OCI-LY1 (cell line): Measurements from ENCODE around the gene SNRPD3.

Source experiments
- H2AFZ ChIP-seq: fragments of 200-600 bp; sonication (generic), shearing (Covaris generic); 2 replicates; pipeline ENCODE4 v1.6.0; 2014; ENCODE audit warnings: antibody characterized with exemption, mild to moderate bottlenecking, low read length
- H3F3A ChIP-seq: fragments of 200-600 bp; sonication (generic), shearing (Covaris generic); 2 replicates; pipeline ENCODE4 v1.6.0; 2014; ENCODE audit warnings: mild to moderate bottlenecking, antibody characterized with exemption, low read length, moderate library complexity; ENCODE audit not compliant: insufficient read depth
- H3K27ac ChIP-seq: fragments of 200-600 bp; sonication (generic); 2 replicates; pipeline ENCODE4 v1.5.1; 2014; ENCODE audit warnings: low read length, mixed run types, mild to moderate bottlenecking, low read depth; ENCODE audit not compliant: poor library complexity, severe bottlenecking
- H3K27me3 ChIP-seq: fragments of 200-600 bp; sonication (generic); 2 replicates; pipeline ENCODE4 v1.6.0; 2014; ENCODE audit warnings: antibody characterized with exemption, mild to moderate bottlenecking, low read length, moderate library complexity; ENCODE audit not compliant: insufficient read depth
- H3K36me3 ChIP-seq: fragments of 200-600 bp; sonication (generic); 2 replicates; pipeline ENCODE4 v1.6.1; 2014; ENCODE audit warnings: mild to moderate bottlenecking, antibody characterized with exemption, low read length, moderate library complexity, mixed read lengths; ENCODE audit not compliant: insufficient read depth
- H3K4me1 ChIP-seq: fragments of 200-600 bp; sonication (generic); 2 replicates; pipeline ENCODE4 v1.5.1; 2014; ENCODE audit warnings: mild to moderate bottlenecking, low read length, moderate library complexity; ENCODE audit not compliant: insufficient read depth, severe bottlenecking
- H3K4me2 ChIP-seq: fragments of 200-600 bp; sonication (generic), shearing (Covaris generic); 2 replicates; pipeline ENCODE4 v1.6.1; 2014; ENCODE audit warnings: low read length
- H3K4me3 ChIP-seq: fragments of 200-600 bp; sonication (generic); 2 replicates; pipeline ENCODE4 v1.5.1; 2014; ENCODE audit warnings: low read length, low read depth, mild to moderate bottlenecking, mixed read lengths; ENCODE audit not compliant: poor library complexity, severe bottlenecking
- H3K79me2 ChIP-seq: fragments of 200-600 bp; shearing (Covaris generic); 2 replicates; pipeline ENCODE4 v1.6.1; 2016; ENCODE audit warnings: mixed run types, low read length, mixed read lengths; ENCODE audit not compliant: insufficient read depth
- H3K9ac ChIP-seq: fragments of 200-600 bp; sonication (generic), shearing (Covaris generic); 2 replicates; pipeline ENCODE4 v1.6.1; 2014; ENCODE audit warnings: mild to moderate bottlenecking, low read length, mixed read lengths
- H3K9me2 ChIP-seq: fragments of 200-600 bp; sonication (generic), shearing (Covaris generic); 2 replicates; pipeline ENCODE4 v1.6.1; 2014; ENCODE audit warnings: low read depth, mild to moderate bottlenecking, low read length, mixed read lengths
- H3K9me3 ChIP-seq: fragments of 200-600 bp; shearing (Covaris generic); 2 replicates; pipeline ENCODE4 v1.6.1; 2014; ENCODE audit warnings: low read length, mixed read lengths
- H4K20me1 ChIP-seq: fragments of 200-600 bp; sonication (generic), shearing (Covaris generic); 2 replicates; pipeline ENCODE4 v1.6.0; 2016; ENCODE audit warnings: mild to moderate bottlenecking, low read length; ENCODE audit not compliant: insufficient read depth
- EZH2 ChIP-seq: fragments of 200-600 bp; sonication (generic), shearing (Covaris generic); IDR thresholded peaks from 2 replicates; pipeline ENCODE4 v1.8.0; 2017; ENCODE audit warnings: borderline replicate concordance, mixed run types, mild to moderate bottlenecking, antibody characterized with exemption, low read length, moderate library complexity, mixed read lengths
- TF ChIP-seq, protein P1 (sequence below): fragments of 200-600 bp; sonication (generic), shearing (Covaris generic); IDR thresholded peaks from 2 replicates; pipeline ENCODE4 v1.5.1; 2017; ENCODE audit warnings: mild to moderate bottlenecking, antibody characterized with exemption, low read length, moderate library complexity, mixed read lengths

The SNRPD3 gene

DNA sequence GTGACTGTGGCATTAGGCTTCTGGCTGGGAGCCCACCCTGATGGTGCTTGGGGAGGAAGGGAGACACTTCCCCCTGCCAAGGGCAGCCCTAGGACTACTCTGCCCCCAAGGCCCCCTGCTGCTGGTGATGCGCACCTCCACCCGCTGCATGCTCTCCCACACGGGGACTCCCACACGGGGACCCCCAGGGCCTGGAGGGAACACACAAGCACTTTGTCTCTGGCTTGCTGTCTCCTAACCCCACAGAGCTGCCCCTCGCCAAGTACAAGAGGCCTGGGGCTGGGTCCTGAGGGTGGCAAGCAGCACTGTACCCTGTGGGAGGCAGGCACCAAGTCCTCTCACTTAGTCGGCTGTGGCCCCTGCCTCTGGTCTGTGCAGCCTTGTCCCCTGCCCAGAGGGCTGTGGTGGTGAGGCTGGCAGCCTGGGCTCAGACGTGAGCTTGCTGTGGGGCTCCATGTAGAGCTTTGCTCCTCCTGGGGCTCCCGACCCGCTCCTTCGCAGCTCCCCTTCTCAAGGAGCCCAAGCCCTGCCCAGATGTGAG is 29.1 kb downstream of the SNRPD3 start:
- Histone ChIP-seq H3K27me3 (peaks cover 12% of the 10 kb centered on the region; the same call in 1 of the 2 replicates), H3K9me3 (no peaks in the 10 kb centered on the region), H3F3A (no peaks in the 10 kb centered on the region), H4K20me1 (no peaks in the 10 kb centered on the region), H3K9ac (no peak overlapping the region), H3K27ac (no peak overlapping the region), H3K4me3 (no peak overlapping the region), H3K79me2 (no peaks in the 10 kb centered on the region), H3K36me3 (no peaks in the 10 kb centered on the region), H3K4me2 (no peak overlapping the region), H3K4me1 (no peaks in the 10 kb centered on the region), H3K9me2 (no peaks in the 10 kb centered on the region), H2AFZ (no peak overlapping the region)
- TF ChIP-seq, protein P1, sequence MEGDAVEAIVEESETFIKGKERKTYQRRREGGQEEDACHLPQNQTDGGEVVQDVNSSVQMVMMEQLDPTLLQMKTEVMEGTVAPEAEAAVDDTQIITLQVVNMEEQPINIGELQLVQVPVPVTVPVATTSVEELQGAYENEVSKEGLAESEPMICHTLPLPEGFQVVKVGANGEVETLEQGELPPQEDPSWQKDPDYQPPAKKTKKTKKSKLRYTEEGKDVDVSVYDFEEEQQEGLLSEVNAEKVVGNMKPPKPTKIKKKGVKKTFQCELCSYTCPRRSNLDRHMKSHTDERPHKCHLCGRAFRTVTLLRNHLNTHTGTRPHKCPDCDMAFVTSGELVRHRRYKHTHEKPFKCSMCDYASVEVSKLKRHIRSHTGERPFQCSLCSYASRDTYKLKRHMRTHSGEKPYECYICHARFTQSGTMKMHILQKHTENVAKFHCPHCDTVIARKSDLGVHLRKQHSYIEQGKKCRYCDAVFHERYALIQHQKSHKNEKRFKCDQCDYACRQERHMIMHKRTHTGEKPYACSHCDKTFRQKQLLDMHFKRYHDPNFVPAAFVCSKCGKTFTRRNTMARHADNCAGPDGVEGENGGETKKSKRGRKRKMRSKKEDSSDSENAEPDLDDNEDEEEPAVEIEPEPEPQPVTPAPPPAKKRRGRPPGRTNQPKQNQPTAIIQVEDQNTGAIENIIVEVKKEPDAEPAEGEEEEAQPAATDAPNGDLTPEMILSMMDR, result no peak
- no peak for TF ChIP-seq EZH2

DNA sequence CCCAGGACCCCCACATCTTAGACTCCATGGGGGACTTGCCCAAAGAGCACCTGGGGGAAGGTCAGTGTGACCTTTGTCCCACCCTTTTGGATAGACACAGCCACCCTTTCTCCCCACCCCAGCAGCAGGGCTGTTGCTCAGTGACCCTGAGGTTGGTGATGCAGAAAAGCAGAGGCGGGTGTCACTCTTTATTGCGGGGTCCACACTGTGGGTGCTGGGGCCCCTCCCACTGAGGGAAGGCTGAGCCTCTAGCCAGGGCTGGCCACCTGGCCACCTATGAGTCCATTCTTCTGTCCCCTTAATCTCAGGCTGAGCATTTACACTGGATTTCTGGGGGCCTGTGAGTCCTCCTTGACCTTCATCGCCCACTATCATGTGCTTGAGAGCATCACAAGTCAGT is 29.7 kb downstream of the SNRPD3 start:
- H3K27me3 ChIP-seq, result peaks cover 12% of the 10 kb centered on the region; the same call in 1 of the 2 replicates
- H3F3A ChIP-seq, result no peaks in the 10 kb centered on the region
- H3K9ac ChIP-seq, result no peak overlapping the region
- H4K20me1 ChIP-seq, result no peaks in the 10 kb centered on the region
- TF ChIP-seq, protein P1, result no peak
- TF ChIP-seq EZH2, result no peak
- no peaks in the 10 kb centered on the region for H3K79me2 ChIP-seq
- H3K4me1 ChIP-seq, result no peaks in the 10 kb centered on the region
- H3K4me2 ChIP-seq, result no peak overlapping the region
- no peaks in the 10 kb centered on the region for H3K9me2 ChIP-seq
- no peaks in the 10 kb centered on the region for H3K36me3 ChIP-seq
- H3K27ac ChIP-seq, result no peak overlapping the region
- H3K4me3 ChIP-seq, result no peak overlapping the region
- no peak overlapping the region for H2AFZ ChIP-seq
- no peaks in the 10 kb centered on the region for H3K9me3 ChIP-seq

DNA sequence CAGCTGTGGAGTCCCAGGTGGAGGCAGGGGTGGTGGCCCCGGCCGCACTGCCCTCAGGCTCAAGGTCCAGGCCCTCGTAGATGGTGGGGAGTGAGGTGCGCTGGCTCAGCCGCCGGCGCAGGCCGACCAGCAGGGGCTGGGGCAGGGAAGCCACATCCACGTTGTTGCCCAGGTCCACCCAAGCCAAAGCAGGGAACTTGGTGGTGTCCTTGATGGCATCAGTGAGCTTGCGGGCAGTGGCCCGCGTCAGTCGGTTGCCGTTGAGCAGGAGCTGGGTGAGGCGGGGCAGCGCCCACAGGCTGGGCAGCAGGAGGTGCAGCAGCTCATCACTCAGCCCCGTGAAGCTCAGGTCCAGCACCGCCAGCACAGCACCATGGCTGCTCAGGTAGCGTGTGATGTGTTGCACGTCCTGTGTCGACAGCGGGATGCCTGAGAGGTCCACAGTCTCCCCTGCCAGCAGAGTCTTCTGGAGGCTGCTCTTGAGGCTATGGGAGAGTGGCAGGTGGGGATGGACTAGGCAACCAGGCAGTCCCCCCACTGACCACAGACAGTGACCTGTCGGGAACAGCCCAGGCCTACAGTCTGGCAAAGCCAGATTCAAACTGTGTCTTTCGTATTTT is 30.2 kb downstream of the SNRPD3 start:
- Histone ChIP-seq H3F3A (no peaks in the 10 kb centered on the region), H4K20me1 (no peaks in the 10 kb centered on the region), H3K27ac (no peak overlapping the region)

More for the DNA sequence above, 30.2 kb downstream of the SNRPD3 start:
- H3K9me2 ChIP-seq, result no peaks in the 10 kb centered on the region
- peaks cover 12% of the 10 kb centered on the region; the same call in 1 of the 2 replicates for H3K27me3 ChIP-seq
- no peaks in the 10 kb centered on the region for H3K36me3 ChIP-seq
- no peaks in the 10 kb centered on the region for H3K4me1 ChIP-seq
- H3K9ac ChIP-seq, result no peak overlapping the region
- no peak overlapping the region for H3K4me3 ChIP-seq
- TF ChIP-seq, protein P1, result no peak
- no peak for TF ChIP-seq EZH2
- no peak overlapping the region for H3K4me2 ChIP-seq
- H2AFZ ChIP-seq, result no peak overlapping the region
- no peaks in the 10 kb centered on the region for H3K9me3 ChIP-seq
- no peaks in the 10 kb centered on the region for H3K79me2 ChIP-seq
